NCI-H2107 treated with DMSO at 0.1 percent for 48 hours (cell line): ENCODE results near the gene ACER2.
"Not testable (repeated sequence)": the region's sequence is repeated elsewhere in the genome, so short reads cannot be mapped to it uniquely, and the experiment has no call there.

ENCODE experiments used
- DNase-seq: peaks from one replicate; lab custom pipeline; 2025; ENCODE audit not compliant: unreplicated experiment; lab: John Stamatoyannopoulos, UW

The ACER2 gene

DNA sequence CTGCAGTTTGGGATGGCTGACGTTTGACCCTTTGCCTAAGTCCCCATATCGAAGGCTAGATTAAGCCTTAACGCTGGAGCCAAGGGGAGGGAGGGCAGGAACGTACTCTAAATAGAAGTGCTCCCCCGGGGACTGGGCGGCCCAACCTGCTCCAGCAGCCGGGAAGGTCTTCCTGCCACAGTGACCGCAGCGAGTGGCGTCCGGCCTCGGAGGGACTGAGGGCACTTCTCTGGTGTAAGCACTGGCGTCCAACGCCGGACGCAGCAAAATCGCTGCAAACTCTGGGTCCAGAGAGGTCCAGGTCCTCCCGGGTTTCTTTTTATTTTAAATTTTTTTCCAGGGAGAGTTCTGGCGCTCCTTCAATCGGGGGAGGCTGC, 505 bp upstream of the ACER2 start:
- no peak for DNase-seq

DNA sequence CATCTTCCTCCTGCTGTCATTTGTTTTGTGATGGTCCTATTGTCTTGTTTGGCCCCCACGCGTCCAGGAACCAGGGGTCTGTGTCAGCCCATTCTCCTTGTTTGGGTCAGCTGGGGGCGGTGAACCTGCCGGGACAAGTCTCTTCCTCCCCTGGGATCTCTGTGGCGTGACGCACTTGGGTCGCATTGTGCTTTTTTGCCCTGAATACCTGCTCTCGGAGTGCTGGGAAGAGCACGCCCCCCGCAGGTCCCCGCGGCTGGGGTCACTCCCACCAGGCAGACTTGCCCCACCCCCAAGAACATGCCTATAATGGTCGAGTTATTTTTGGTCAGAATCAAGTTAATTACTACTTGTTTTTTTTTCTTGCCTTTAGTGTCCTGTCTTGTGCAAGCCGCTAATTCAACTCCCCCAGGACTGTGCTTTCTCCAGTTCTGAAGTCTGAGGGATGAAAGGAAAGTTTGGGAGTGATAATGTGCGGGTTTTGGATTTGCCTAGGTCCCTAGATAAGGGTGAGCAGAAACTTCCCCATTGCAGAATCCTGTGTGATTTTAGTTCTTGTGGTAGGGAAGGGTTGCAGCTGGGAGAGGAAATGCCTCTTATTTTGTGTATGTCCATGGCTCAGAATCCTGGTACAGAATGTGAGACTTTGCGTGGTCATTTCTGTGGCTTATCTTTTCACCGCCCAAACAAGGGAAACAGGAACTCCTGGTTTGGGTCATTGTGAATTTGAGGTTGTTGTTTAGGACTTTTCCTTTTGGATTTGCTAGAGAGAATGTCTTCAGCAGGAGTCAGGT, 789 bp downstream of the ACER2 start:
- peak; percentile 13 for DNase-seq

DNA sequence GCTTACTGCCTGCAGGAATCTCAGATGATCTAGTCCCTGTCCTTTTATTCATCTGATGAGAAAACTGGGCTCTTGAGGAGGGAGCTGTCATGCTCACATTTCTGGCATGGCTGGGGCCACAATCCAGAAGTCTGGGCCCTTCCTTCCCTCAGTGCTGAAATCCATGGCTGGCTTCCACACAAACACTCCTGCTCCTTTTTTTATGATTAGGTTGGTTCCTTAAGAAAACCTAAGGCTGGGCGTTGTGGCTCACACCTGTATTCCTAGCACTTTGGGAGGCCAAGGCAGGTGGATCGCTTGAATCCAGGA, 1.3 kb downstream of the ACER2 start:
- DNase-seq, result no peak

DNA sequence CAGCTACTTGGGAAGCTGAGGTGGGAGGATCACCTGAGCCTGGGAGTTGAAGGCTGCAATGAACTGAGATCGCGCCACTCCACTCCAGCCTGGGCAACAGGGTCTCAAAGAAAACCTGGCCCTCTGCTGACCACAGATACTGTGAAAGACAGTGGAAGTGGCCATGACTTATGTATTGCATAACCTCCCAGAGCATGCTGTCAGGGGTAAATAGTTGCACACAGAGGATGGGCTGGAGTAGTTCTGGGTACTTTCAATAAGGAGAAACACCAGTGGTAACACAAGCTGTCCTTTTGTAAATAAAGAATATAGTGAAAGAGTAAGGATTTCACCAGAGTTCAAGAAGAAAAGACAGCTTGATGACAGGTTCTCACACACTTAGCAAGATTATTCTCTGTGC, 1.8 kb downstream of the ACER2 start:
- no peak for DNase-seq

DNA sequence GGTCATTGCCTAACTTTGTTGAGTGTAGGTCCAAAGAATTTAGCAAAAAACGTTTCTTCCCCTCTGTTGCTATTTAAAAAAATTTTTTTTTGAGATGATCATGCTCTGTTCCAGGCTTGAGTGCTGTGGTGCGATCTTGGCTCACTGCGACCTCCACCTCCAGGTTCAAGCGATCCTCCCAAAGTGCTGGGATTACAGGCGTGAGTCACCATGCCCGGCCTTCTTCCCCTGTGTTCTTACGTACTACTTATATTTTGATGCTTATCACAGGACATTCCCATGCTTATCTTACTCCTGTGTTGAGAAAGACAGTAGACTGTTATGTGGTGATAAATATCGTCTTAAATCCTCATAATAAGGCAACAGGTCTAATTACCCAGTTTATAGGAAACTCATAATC, 2.5 kb downstream of the ACER2 start:
- DNase-seq, result no peak

DNA sequence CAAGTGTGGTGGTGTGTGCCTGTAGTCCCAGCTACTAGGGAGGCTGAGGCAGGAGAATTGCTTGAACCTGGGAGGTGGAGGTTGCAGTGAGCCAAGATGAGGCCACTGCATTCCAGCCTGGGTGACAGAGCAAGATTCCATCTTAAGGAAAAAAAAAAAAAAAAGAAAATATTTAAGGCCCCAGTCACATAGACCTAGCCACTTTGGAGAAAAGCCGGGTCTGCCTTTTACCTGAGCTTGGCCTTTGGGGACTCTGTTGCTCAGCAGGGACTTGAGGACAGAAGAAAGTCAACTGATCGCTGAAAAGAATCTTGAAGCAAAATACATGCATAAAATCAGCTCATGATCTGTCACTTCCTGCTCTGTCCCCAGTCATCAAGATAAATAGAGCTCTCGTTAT, 4.6 kb downstream of the ACER2 start:
- not testable (repeated sequence) for DNase-seq

DNA sequence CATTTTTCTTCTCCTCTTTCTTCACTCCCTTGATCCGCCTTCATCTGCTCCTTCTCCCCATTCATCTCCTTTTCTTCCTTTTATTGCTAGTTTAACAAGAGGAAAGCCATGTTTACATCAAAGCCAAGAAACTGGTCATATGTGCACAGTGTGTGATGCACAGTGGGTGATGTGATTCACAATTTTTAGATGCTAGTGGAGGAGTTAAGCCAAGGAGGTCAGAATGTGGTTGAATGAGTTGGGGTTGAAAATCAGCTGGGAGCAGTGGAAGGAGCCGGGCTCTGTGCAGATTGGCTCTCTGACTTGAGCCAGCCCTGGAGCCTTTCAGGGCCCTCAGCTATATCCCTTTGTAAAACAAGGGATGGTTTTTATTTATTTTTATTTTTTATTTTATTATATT, 7.3 kb downstream of the ACER2 start:
- no peak for DNase-seq

DNA sequence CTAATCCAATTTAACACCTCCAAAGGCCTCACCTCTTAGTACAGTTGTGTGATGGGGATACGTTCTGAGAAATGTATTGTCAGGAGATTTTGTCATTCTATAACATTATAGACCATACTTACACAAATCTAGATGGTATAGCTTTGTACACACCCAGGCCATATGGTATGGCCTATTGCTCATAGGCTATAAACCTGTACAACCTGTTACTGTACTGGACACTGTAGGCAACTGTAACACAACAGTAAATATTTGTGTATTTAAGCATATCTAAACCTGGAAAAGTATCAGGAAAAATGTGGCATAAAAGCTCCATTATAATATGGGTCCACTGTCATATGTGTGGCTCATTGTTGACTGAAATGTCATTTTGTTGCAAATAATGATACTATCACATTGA, 12.1 kb downstream of the ACER2 start:
- no peak for DNase-seq

DNA sequence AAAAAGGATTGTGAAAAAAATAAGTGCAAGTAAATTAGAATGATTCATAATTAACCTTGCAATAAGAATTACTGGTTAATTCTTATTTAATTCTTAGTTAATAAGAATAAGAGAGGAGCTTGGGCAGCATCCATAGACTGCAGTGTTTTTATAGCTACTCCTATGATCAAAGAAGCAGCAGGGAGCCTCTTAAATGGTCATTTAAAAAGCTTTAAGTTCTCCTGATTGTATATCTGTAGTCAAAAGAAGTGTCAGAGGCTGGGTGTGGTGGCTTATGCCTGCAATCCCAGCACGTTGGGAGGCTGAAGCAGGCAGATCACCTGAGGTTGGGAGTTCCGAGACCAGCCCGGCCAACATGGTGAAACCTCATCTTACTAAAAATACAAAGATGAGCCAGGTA, 14.4 kb downstream of the ACER2 start:
- DNase-seq, result no peak

DNA sequence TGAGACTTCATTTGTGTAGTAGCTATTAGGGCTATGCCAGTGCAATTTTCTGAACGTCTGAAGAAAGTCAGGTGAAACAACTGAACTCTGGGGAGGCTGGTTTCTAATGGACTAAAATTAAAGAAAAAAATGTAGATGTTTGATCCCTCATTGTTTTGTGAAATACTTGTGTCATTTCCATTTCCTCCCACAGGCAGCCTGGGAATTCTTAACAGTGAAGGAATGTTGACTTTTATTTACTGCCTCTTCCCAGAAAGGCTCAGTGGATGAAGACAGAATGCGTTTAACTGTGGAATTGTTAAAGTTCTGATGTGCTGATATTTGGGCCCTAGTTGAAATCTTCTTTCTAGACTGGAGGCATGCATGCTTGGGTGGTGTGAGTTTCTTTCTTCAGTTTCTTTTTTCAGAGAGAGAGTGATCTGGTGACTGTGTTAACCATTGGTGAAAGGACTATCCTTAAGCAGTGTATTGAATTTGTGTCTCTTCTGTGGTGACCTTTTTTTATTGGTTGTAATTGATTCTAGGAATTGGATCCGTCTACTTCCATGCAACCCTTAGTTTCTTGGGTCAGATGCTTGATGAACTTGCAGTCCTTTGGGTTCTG, 15.5 kb downstream of the ACER2 start:
- no peak for DNase-seq

DNA sequence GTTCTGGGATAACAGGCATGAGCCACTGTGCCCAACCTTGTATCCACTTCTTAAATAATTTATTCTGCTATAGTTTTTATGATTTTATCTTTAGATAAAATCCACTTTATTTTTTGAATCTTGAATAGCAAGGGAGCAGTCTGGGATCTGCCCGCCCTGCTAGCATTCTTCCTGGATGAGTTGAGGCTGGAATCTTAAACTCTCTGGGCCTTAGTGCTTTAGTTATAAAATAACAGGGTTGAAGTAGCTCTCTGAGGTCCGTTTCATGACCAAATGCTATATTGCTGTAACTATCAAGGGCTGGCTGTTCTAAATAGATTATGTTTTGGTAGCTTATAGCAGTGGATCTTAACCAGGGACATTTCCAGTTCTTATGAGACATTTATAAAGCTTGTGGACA, 20.8 kb downstream of the ACER2 start:
- no peak for DNase-seq

DNA sequence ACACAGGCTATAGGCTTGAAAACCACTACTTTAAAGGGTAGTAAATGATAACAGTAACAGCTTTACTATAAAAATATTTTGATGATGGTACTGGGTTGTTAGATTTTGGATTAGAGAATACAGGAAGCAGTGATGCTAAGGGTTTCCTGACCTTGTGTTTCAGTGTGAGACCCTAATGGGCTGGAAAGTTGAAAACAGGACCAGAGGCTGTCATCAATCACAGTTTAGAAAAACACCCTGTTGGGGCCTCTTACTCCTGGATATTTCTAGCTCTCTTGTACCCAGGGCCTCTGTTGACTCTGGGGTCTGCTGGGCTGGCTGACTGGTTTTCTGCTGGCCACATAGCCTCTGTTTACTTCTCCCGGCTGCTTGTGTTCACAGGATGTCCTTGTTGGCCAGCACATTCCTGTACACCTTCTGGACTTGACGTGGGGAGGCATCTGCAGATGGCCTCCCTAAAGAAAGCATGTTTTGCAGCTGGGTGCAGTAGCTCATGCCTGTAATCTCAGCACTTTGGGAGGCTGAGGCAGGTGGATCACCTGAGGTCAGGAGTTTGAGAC, 21.5 kb downstream of the ACER2 start:
- DNase-seq, result no peak

DNA sequence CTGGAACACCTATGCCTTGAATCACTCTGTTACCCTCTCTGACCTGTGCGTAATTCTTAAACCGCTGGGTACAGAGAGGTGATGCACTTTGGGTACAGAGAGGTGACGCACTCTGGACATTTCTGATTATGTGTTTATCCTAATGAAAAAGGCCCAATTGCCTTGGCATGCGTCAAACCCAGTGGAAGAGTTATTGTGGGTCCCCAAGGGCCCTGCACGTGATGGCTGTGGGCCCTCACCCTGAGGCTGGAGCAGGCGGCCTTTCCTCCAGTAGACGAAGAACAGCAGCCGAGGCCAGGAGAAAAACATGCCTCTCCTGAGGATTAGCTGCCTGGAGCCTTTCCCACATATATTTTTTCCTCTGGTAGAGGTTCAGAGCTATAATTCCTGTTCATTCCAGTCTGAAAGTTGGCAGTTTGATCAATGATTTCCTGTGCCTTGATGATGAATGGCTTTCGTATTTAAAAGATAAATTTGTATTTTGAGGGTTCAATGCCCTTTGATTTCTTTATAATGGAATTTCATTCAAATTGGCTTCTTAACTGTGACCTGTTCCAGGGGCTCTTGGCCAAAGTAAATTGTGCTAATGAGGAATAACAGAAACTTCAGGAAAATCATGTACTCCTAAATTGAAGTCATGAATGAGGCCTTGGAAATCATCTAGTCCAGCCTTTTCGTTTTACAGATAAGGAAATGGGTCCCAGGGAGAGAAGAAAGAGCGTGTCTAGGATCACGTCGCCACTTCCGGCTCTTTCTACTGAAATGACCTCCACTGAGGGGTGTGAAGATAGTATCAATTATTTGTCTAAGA, 22.8 kb downstream of the ACER2 start:
- no peak for DNase-seq

DNA sequence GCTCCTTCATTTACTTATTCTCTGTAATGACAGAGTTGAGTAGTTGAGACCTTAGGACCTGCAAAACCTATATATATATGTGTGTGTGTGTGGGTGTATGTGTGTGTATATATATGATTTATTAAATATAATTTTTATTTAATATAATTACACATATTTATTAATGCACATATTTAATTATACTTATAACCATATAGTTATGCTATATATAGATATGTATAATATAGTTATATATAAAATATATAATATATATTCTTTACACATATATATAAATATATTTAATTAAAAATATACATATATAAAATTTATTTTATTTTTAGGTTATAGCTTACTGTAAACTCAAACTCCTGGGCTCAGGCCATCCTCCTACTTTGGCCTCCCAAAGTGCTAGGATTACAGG, 23.7 kb downstream of the ACER2 start:
- no peak for DNase-seq

DNA sequence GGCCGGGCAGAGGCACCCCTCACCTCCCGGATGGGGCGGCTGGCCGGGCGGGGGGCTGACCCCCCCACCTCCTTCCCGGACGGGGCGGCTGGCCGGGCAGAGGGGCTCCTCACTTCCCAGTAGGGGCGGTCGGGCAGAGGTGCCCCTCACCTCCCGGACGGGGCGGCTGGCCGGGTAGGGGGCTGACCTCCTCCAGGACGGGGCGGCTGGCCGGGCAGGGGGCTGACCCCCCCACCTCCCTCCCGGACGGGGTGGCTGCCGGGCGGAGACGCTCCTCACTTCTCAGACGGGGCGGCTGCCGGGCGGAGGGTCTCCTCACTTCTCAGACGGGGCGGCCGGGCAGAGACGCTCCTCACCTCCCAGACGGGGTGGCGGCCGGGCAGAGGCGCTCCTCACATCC, 24.9 kb downstream of the ACER2 start:
- DNase-seq, result not testable (repeated sequence)

DNA sequence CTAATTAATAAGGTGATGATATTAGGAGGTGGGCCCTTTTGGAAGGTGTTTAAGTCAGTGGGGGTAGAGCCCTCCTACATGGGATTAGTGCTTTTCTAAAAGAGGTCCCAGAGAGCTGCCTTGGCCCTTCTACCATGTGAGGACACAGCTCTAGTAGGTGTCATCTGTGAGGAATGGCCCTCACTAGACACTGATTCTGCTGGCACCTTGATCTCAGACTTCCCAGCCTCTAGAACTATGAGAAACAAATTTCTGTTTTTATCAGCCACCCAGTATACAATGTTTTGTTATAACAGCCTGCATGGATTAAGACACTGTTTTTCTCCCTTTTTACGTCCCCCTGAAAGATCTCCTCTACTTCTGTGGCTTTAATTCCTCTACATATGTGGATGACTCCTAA, 31.6 kb downstream of the ACER2 start:
- DNase-seq, result no peak

DNA sequence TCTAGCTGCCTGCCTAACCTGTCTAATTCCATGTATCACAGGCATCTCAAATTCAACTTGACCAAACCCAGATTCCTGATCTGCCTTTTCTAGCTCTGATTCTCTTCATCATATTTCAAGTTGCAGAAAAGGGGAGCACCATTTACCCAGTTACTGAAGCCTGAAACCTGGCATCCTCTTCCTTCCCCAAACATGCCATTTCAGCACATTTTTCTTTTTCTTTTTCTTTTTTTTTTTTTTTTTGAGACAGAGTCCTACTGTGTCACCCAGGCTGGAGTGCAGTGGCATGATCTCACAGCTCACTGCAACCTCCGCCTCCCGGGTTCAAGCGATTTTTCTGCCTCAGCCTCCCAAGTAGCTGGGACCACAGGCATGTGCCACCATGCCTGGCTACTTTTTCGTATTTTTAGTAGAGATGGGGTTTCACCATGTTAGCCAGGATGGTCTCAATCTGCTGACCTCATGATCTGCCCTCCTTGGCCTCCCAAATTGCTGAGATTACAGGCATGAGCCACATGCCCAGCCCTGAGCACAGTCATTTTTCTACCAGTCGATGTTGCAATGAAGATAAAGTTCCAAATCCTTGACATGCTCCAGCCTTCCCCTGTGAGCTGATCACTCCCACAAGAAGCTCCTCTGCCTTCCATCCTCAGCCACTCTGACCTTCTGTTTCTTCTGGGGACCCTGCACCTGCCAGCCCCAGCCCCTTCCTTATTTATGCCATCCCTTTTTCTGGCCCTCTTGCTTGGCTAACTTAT, 32.2 kb downstream of the ACER2 start:
- DNase-seq, result no peak

DNA sequence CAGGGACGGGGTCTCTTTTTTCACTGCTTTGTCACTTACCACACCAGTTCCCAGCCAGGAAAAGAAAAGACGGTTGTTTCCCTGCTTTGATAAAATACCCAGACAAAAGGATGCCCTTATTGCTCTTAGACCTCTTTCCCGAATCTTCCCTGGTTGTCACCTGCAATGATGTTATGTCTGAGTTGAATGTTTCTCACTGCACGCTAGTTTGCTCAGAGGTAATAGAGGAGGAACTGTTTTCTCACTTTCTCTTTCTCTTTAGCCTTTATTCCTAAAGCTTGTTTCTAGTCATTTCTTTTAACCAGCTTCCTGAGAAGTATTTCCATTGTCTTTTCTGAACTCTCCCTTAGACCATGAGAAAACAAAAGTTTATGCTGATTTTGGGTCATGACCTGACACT, 32.9 kb downstream of the ACER2 start:
- DNase-seq, result no peak

DNA sequence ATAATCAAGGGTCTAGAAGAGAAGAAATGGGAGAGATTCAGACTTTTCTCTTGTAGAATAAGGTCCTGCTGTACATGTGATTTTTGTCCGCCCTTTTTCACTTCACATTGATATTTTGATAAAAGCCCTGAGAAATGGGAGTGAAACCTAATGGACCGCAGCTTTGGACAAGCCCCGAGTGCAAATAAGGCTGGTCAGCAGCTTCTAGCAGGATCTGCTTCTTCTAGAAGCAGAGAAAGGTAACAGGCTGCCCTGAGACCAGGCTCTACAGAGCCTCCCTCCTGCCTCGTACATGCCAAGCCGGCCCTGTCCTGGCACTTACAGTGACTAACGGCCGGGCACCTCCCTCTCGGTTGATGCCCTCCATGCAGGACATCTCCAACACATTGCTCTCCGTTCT, 33.4 kb downstream of the ACER2 start:
- no peak for DNase-seq

DNA sequence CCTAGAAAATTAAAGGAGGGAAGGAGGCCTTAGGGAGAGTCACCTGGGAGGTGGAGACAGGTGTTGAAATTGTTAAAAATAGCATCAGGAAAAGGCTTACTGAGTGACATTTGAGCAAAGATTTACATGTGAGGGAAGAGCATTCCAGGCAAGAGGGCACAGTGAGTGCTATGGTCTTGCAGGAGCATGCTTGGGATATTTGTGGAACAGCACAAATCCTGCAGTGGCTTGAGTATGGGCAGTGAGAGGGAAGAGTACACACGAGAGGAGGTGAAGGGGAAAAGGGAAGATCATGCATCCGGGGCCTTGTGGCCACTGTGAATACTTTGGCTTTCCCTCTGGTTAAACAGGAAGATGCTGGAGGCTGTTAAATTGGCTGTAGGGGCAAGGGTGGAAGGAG, 36.6 kb downstream of the ACER2 start:
- no peak for DNase-seq

DNA sequence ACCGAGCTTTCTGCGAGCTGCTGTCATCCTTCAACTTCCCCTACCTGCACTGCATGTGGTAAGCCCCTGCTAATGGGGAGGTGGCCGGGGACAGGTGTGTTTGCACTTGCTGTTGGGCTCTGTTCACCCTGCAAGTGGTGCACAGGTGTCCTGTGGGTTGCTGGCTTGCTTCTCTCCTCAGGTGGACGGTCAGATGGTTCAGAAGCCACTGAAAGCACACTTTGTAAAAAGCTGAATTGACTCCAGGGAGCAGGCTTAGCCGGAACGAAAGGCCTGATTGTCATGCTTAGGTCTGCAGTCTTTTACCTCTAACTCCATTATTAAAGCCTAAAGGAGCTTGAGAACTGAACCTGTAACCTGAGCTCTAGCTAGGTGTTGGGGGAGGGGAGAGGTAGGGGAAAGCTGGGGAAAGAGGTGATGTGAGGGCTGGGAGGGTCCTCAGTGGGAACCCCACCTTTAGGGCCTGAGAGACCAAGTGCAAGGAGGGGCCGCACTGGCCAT, 37.6 kb downstream of the ACER2 start:
- DNase-seq, result peak; percentile 44
